ENCODE results near the gene CASP10.
"Not testable (repeated sequence)": the region's sequence is repeated elsewhere in the genome, so short reads cannot be mapped to it uniquely, and the experiment has no call there.

Gene CASP10

DNA sequence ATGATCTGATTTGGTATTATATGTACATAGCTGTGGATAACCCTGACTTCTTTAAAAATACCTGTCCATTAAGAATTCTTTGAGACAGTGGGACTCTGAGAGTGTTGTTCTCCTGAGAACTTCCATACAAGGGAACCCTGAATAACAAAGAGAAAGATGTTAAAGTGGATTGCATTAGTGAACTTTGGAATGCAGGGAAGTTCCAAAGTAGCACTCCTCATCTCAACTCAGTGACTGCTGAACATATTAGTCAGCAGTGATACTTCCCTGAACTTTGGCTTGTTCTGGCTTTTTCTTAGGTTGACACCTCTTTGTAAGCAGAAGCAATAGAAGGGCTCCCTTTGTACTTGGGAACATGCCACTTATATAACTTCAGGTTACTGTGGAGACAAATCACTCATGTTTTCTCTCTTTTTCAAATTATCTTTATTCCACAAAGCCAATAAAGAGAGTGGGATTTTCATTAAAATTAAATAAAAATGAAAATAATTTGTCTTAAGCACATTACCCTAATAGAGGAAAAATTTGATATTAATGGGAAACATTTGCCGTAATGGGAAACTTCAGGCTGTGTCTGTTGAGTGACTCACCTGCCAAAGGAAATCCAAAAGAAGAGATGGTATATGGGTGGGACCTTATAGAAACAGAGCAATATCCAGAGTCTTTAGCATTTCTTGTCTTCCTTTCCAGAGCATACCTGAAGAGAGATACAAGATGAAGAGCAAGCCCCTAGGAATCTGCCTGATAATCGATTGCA lies 33.7 kb upstream of the CASP10 start:
- peak overlapping the region in 1 of 2 donors; percentile 35 for H3K9ac ChIP-seq (ENCODE audit: low read length in 2 of 2)
- H3K9me3 ChIP-seq (ENCODE audit: control insufficient read depth in 2 of 2, low read length in 2 of 2): no peaks in the 10 kb centered on the region
- H3K27me3 ChIP-seq (ENCODE audit: control insufficient read depth in 1 of 2, insufficient read depth in 2 of 2, low read length in 2 of 2): no peaks in the 10 kb centered on the region
- peak overlapping the region; percentile 72 for H3K27ac ChIP-seq (ENCODE audit: low read length)
- peaks cover 13% of the 10 kb centered on the region for H3K4me1 ChIP-seq (ENCODE audit: control insufficient read depth, insufficient read depth, low read length)
- H3K4me3 ChIP-seq (ENCODE audit: low read length in 2 of 2): no peak overlapping the region
- peaks cover 28 to 36% of the 10 kb centered on the region in 2 donors for H3K36me3 ChIP-seq (ENCODE audit: control insufficient read depth in 2 of 2, insufficient read depth in 2 of 2, low read length in 2 of 2)

DNA sequence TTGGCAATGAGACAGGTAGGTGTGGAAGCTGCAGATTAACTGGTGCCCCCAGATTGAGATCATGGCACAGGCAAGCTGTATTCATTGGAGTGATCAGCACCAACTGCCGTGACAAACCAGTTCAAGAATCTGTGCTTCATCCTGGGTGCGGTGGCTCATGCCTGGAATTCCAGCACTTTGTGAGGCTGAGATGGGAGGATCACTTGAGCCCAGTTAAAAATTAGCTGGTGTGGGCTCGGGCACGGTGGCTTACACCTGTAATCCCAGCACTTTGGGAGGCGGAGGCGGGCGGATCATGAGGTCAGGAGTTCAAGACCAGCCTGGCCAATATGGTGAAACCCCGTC lies 33.1 kb upstream of the CASP10 start:
- peak overlapping the region; percentile 72 for H3K27ac ChIP-seq (ENCODE audit: low read length)

DNA sequence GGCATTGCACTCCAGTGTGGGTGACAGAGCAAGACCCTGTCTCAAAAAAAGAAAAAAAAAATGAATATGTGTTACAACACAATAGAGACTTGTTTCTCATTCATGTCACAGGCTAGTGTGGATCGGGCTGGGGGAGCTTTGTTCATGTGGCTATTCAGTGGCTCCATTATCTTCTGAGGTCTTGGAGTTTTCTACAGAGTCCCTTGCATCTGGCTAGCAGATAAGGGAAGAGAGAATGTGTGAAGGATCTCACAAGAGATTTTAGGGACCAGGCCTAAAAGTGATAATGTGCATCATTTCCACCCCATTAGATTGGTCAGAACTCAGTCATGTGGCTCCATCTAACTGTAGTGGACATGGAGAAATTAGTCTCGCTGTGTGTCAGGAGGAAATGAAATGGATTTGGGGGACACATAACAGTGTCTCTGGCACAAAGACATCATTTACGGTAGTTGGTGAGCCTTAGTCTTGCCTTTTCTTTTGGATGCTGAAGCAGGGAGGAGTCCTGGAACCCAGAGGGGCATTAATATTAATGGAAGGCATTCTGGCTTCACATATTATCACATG lies 32.4 kb upstream of the CASP10 start:
- Histone ChIP-seq H3K9me3 (ENCODE audit: control insufficient read depth in 2 of 2, low read length in 2 of 2) (no peaks in the 10 kb centered on the region), H3K4me3 (ENCODE audit: low read length in 2 of 2) (no peak overlapping the region), H3K27me3 (ENCODE audit: control insufficient read depth in 1 of 2, insufficient read depth in 2 of 2, low read length in 2 of 2) (no peaks in the 10 kb centered on the region), H3K9ac (ENCODE audit: low read length in 2 of 2) (no peak overlapping the region), H3K36me3 (ENCODE audit: control insufficient read depth in 2 of 2, insufficient read depth in 2 of 2, low read length in 2 of 2) (peaks cover 35 to 38% of the 10 kb centered on the region in 2 donors), H3K4me1 (ENCODE audit: control insufficient read depth, insufficient read depth, low read length) (peaks cover 13% of the 10 kb centered on the region), H3K27ac (ENCODE audit: low read length) (peak overlapping the region; percentile 46)

More for the DNA sequence above, 33.1 kb upstream of the CASP10 start:
- H3K36me3 ChIP-seq (ENCODE audit: control insufficient read depth in 2 of 2, insufficient read depth in 2 of 2, low read length in 2 of 2): peaks cover 33 to 35% of the 10 kb centered on the region in 2 donors
- H3K27me3 ChIP-seq (ENCODE audit: control insufficient read depth in 1 of 2, insufficient read depth in 2 of 2, low read length in 2 of 2); H3K4me3 ChIP-seq (ENCODE audit: low read length in 2 of 2); H3K9me3 ChIP-seq (ENCODE audit: control insufficient read depth in 2 of 2, low read length in 2 of 2): not testable (repeated sequence)
- H3K9ac ChIP-seq (ENCODE audit: low read length in 2 of 2): peak overlapping the region in 1 of 2 donors; percentile 35
- H3K4me1 ChIP-seq (ENCODE audit: control insufficient read depth, insufficient read depth, low read length): peaks cover 13% of the 10 kb centered on the region

DNA sequence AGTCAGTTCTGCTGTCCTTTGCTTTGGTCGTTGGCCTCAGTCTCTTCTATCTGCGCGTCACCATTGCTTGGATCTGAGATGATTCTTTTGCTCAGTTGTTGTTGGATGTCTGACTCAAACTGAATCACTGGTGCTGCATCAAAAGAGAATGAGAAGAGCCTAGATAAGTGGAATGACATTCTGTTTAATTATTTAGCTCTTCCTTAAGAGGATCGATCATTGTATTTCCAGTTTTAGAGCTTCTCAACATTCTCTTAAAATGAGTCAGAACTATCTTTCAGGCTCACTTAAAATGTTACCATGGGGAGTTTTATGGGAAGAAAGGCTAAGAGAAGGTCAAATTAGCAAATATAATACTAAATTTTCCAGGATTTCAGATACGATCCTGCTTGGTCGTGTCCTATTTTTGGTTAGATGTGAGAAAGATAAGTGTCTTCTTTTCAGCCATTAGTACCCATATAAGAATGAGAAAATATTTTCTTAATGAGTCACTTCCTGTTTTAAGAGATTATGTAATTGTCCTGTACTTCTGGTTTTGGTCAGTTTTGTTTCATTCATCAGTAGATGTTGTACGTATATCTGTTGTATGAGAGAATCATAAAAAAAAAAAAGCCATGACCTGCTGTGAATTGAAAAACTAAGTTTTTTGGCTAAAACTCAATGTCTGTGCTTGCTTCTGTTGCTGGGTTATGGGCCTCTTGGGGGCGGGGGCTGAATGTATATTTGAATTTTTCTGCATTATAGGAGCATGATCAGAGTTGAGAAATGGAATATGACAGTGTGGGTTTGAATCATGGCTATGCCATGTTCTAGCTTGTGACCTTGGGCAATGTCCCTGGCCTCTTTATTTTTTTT lies 31.6 kb upstream of the CASP10 start:
- H3K9me3 ChIP-seq (ENCODE audit: control insufficient read depth in 2 of 2, low read length in 2 of 2): no peaks in the 10 kb centered on the region
- H3K4me1 ChIP-seq (ENCODE audit: control insufficient read depth, insufficient read depth, low read length): peaks cover 13% of the 10 kb centered on the region
- no peak overlapping the region for H3K9ac ChIP-seq (ENCODE audit: low read length in 2 of 2)
- peak overlapping the region; percentile 46 for H3K27ac ChIP-seq (ENCODE audit: low read length)
- no peak overlapping the region for H3K4me3 ChIP-seq (ENCODE audit: low read length in 2 of 2)
- no peaks in the 10 kb centered on the region for H3K27me3 ChIP-seq (ENCODE audit: control insufficient read depth in 1 of 2, insufficient read depth in 2 of 2, low read length in 2 of 2)
- H3K36me3 ChIP-seq (ENCODE audit: control insufficient read depth in 2 of 2, insufficient read depth in 2 of 2, low read length in 2 of 2): peaks cover 35 to 40% of the 10 kb centered on the region in 2 donors

DNA sequence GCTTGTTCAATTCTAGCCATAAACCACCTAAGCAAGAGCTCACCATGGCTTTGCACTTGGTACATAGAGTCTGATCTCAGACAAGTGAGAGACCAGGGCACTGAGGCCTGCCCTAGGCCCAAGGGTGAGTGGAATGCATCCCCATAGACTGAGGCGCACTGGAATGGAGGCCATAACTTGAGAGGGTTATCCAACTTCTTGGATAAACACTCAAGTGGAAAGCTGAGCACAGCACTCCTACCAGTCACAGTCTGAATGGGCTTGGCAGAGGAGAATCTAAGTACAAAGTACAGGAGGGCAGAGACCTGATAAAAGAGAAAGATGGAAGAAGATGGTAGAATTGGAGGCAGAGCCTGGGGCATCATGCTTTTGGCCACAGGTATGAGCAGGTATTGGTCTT lies 30.4 kb upstream of the CASP10 start:
- Histone ChIP-seq H3K36me3 (ENCODE audit: control insufficient read depth in 2 of 2, insufficient read depth in 2 of 2, low read length in 2 of 2) (peaks cover 33 to 40% of the 10 kb centered on the region in 2 donors), H3K4me1 (ENCODE audit: control insufficient read depth, insufficient read depth, low read length) (peaks cover 13% of the 10 kb centered on the region), H3K9ac (ENCODE audit: low read length in 2 of 2) (no peak overlapping the region), H3K9me3 (ENCODE audit: control insufficient read depth in 2 of 2, low read length in 2 of 2) (no peaks in the 10 kb centered on the region), H3K4me3 (ENCODE audit: low read length in 2 of 2) (no peak overlapping the region), H3K27me3 (ENCODE audit: control insufficient read depth in 1 of 2, insufficient read depth in 2 of 2, low read length in 2 of 2) (no peaks in the 10 kb centered on the region), H3K27ac (ENCODE audit: low read length) (peak overlapping the region; percentile 18)

DNA sequence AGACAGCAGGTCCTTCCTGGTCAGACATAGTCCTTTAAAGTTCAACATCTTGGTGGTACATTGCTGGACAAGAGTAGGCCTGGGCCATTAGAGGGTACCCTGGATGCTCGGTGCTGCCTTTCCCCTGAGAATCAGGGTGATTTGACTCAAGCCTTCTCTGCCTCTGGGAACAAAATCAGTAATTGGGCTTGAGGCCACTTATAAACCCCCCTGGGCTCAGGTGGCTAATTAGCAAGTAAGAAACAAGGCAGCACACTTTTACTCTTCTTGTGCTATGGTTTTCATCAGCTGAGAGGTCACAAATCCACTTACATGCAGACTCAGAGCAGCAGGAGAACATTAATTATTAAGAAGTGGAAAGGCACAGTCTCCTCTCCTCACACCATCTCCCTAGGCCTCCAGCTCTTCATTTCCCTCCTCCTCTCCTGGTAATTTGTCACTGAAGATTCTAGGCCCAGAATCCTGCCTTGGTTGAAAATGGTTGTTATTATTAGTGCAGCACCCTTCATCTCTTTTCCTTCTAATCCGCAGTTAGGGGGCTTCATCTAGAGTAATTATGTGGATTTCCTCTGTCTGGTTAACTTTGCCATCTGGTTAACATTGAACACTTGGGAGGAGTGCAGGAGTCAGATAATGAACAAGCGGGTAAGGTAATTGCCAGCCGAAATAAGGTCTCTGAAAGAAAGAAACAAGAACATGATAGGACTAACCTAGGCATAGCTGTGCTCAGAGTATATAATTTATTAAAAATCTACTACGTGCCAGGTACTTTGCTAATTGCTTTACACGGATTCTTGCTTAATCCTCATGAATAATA lies 29.7 kb upstream of the CASP10 start:
- Histone ChIP-seq H3K4me3 (ENCODE audit: low read length in 2 of 2) (no peak overlapping the region), H3K27me3 (ENCODE audit: control insufficient read depth in 1 of 2, insufficient read depth in 2 of 2, low read length in 2 of 2) (no peaks in the 10 kb centered on the region), H3K9ac (ENCODE audit: low read length in 2 of 2) (no peak overlapping the region), H3K36me3 (ENCODE audit: control insufficient read depth in 2 of 2, insufficient read depth in 2 of 2, low read length in 2 of 2) (peaks cover 36 to 46% of the 10 kb centered on the region in 2 donors), H3K27ac (ENCODE audit: low read length) (peak overlapping the region; percentile 18), H3K9me3 (ENCODE audit: control insufficient read depth in 2 of 2, low read length in 2 of 2) (no peaks in the 10 kb centered on the region), H3K4me1 (ENCODE audit: control insufficient read depth, insufficient read depth, low read length) (peaks cover 18% of the 10 kb centered on the region)

DNA sequence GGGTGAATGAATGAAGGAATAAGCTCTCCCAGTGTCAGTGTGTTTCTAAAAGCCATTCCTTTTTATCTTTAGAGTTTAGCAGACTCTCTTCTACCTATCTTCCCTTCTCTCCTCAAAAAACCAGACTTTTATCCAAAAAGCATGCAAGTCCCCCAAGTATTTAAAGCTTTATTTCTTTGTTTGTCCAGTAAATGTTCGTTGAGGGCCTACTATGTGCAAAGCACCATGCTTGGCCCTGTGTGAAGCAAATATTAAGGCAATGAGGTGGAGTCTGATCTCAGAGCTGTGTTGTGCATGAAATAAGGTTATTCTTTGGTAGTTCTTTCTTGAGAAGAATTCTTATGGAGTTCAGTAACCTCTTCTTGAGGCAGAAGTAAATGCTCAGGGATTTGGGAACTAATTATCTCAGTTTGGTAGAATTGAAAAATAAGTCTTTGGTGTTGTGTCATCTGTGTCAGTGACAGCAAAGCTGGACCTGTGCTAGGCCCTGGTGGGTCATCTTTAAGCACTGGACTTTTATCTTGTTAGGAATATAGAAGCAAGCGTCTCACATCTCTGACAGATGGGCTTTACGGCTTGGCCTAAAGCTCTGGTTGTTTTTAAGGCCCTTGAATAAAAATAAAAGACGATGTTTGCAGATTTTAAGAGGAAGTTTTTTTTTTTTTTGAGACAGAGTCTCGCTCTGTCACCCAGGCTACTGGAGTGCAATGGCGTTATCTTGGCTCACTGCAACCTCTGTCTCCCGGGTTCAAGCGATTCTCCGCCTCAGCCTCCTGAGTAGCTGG lies 28.1 kb upstream of the CASP10 start:
- H3K36me3 ChIP-seq (ENCODE audit: control insufficient read depth in 2 of 2, insufficient read depth in 2 of 2, low read length in 2 of 2): peaks cover 36 to 44% of the 10 kb centered on the region in 2 donors
- H3K9ac ChIP-seq (ENCODE audit: low read length in 2 of 2): no peak overlapping the region
- no peaks in the 10 kb centered on the region for H3K27me3 ChIP-seq (ENCODE audit: control insufficient read depth in 1 of 2, insufficient read depth in 2 of 2, low read length in 2 of 2)
- H3K4me3 ChIP-seq (ENCODE audit: low read length in 2 of 2): no peak overlapping the region
- peaks cover 15% of the 10 kb centered on the region for H3K4me1 ChIP-seq (ENCODE audit: control insufficient read depth, insufficient read depth, low read length)
- no peak overlapping the region for H3K27ac ChIP-seq (ENCODE audit: low read length)
- no peaks in the 10 kb centered on the region for H3K9me3 ChIP-seq (ENCODE audit: control insufficient read depth in 2 of 2, low read length in 2 of 2)

DNA sequence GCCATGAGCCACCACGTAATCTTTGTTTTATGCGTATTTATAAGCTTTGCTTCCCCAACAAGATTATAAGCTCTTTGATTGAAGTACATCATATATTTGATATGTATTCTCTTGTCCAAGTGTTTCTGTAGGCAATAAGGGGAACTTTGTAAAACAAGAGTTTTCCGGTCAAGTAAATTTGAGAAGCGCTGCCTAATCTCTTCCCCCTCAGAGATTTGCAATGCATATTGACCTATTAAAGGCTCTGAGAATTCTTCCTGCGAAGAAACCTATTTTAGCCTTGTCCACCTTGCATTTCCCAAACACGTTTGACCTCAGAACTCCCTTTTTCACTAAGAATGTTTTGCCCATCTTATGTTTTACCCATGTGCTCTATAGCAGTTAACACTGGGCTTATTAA lies 26.9 kb upstream of the CASP10 start:
- peaks cover 42 to 47% of the 10 kb centered on the region in 2 donors for H3K36me3 ChIP-seq (ENCODE audit: control insufficient read depth in 2 of 2, insufficient read depth in 2 of 2, low read length in 2 of 2)
- no peak overlapping the region for H3K9ac ChIP-seq (ENCODE audit: low read length in 2 of 2)
- peaks cover 14% of the 10 kb centered on the region for H3K4me1 ChIP-seq (ENCODE audit: control insufficient read depth, insufficient read depth, low read length)
- no peaks in the 10 kb centered on the region for H3K9me3 ChIP-seq (ENCODE audit: control insufficient read depth in 2 of 2, low read length in 2 of 2)
- H3K4me3 ChIP-seq (ENCODE audit: low read length in 2 of 2): no peak overlapping the region
- no peak overlapping the region for H3K27ac ChIP-seq (ENCODE audit: low read length)
- H3K27me3 ChIP-seq (ENCODE audit: control insufficient read depth in 1 of 2, insufficient read depth in 2 of 2, low read length in 2 of 2): no peaks in the 10 kb centered on the region

DNA sequence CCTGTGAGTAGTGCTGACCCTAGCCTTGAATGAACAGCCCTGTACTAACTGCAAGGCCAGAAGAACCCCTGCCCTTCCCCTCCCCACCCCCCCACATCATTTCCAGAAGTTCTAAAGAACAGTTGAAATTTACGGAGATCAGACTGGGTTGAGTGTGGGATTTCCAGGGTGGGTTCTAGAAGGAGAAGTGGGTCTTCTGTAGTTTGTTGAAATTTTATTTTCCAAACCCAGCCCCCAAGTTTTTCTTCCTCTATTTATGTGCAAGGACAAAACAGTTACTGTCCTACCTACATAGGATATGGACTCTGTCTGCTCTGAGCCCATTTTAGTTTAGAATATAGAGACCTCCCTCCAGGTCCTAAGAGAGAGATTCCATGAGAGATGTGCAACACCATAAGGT lies 26.3 kb upstream of the CASP10 start:
- H3K9me3 ChIP-seq (ENCODE audit: control insufficient read depth in 2 of 2, low read length in 2 of 2): no peaks in the 10 kb centered on the region
- H3K36me3 ChIP-seq (ENCODE audit: control insufficient read depth in 2 of 2, insufficient read depth in 2 of 2, low read length in 2 of 2): peaks cover 42 to 47% of the 10 kb centered on the region in 2 donors
- H3K27ac ChIP-seq (ENCODE audit: low read length): no peak overlapping the region
- peaks cover 14% of the 10 kb centered on the region for H3K4me1 ChIP-seq (ENCODE audit: control insufficient read depth, insufficient read depth, low read length)
- H3K9ac ChIP-seq (ENCODE audit: low read length in 2 of 2): no peak overlapping the region
- no peaks in the 10 kb centered on the region for H3K27me3 ChIP-seq (ENCODE audit: control insufficient read depth in 1 of 2, insufficient read depth in 2 of 2, low read length in 2 of 2)
- H3K4me3 ChIP-seq (ENCODE audit: low read length in 2 of 2): no peak overlapping the region

Measured in stomach smooth muscle (tissue), 2 donors.